IMR-90 (cell line): ENCODE data around the gene CDNF. TPM values are rescaled to one million over a fixed set of nuclear protein-coding genes. Genes with fewer than 3 reads are reported as not detected.
A peak's percentile ranks its signal among the peaks of the same experiment; 100 is the strongest.

Source experiments
- ATAC-seq: fragments of 200-7000 bp; cut with Tn5 transposase; 2 replicates; pipeline ENCODE4 v1.9.1; 2020; ENCODE audit warnings: low read depth, mild to moderate bottlenecking, moderate library complexity
- BruUV-seq: library from RNA; stranded (reverse); fragments of 400-500 nt; replicated peaks from 2 replicates; lab custom pipeline; 2021; lab: Mats Ljungman, UMichigan
- CTCF ChIA-PET: fragments of 300-600 bp; formaldehyde crosslinking; extraction: SDS; loops from one replicate; lab custom pipeline; 2021; ENCODE audit warnings: antibody characterized with exemption; lab: Yijun Ruan, JAX
- POLR2A ChIA-PET: fragments of 300-600 bp; sonication (Branson Sonifier 250); formaldehyde crosslinking; loops from one replicate; lab custom pipeline; 2022; ENCODE audit warnings: antibody characterized with exemption; ENCODE audit not compliant: unreplicated experiment; lab: Charles Lee
- DNase-seq: peaks from one replicate; pipeline ENCODE4 v3.0.0; 2013
- H2AFZ ChIP-seq: replicated peaks from 2 replicates; pipeline ENCODE3; 2013; ENCODE audit warnings: low read length, mild to moderate bottlenecking; ENCODE audit not compliant: poor library complexity
- H2AK5ac ChIP-seq: 2 replicates; pipeline ENCODE4 v1.6.1; 2013; ENCODE audit warnings: low read depth, low read length, inconsistent platforms
- H2AK9ac ChIP-seq: replicated peaks from 2 replicates; pipeline ENCODE3; 2013; ENCODE audit warnings: mild to moderate bottlenecking, low read depth, low read length, moderate library complexity; ENCODE audit not compliant: poor library complexity
- H2BK120ac ChIP-seq: 2 replicates; pipeline ENCODE4 v1.6.1; 2013; ENCODE audit warnings: low read depth, low read length, inconsistent platforms
- H2BK15ac ChIP-seq: 3 replicates; pipeline ENCODE4 v1.6.1; 2013; ENCODE audit warnings: low read depth, low read length, inconsistent platforms
- H2BK20ac ChIP-seq: 2 replicates; pipeline ENCODE4 v1.6.1; 2013; ENCODE audit warnings: low read depth, mild to moderate bottlenecking, inconsistent platforms, low read length, moderate library complexity
- H2BK5ac ChIP-seq: 2 replicates; pipeline ENCODE4 v1.6.1; 2013; ENCODE audit warnings: mild to moderate bottlenecking, low read depth, low read length, inconsistent platforms; ENCODE audit not compliant: poor library complexity, severe bottlenecking
- H3K14ac ChIP-seq: replicated peaks from 2 replicates; pipeline ENCODE4 v1.6.1; 2013; ENCODE audit warnings: low read depth, low read length, inconsistent platforms
- H3K18ac ChIP-seq: 2 replicates; pipeline ENCODE4 v1.6.1; 2013; ENCODE audit warnings: low read depth, low read length, control low read depth
- H3K23ac ChIP-seq: 2 replicates; pipeline ENCODE4 v1.6.1; 2013; ENCODE audit warnings: low read depth, low read length, inconsistent platforms
- H3K27ac ChIP-seq: 2 replicates; pipeline ENCODE4 v1.5.1; 2013; ENCODE audit warnings: mild to moderate bottlenecking, control low read depth, low read length; ENCODE audit not compliant: insufficient read depth
- H3K27me3 ChIP-seq: 2 replicates; pipeline ENCODE4 v1.6.1; 2013; ENCODE audit warnings: low read length; ENCODE audit not compliant: control insufficient read depth, insufficient read depth
- H3K36me3 ChIP-seq: 2 replicates; pipeline ENCODE4 v1.6.1; 2013; ENCODE audit warnings: low read length, mixed read lengths; ENCODE audit not compliant: control insufficient read depth, insufficient read depth
- H3K4ac ChIP-seq: 2 replicates; pipeline ENCODE4 v1.6.1; 2013; ENCODE audit warnings: low read depth, low read length, inconsistent platforms
- H3K4me1 ChIP-seq: 2 replicates; pipeline ENCODE4 v1.6.1; 2013; ENCODE audit warnings: low read length, mixed read lengths; ENCODE audit not compliant: control insufficient read depth, insufficient read depth
- H3K4me2 ChIP-seq: 2 replicates; pipeline ENCODE4 v1.6.1; 2013; ENCODE audit warnings: low read depth, mild to moderate bottlenecking, control low read depth, low read length, moderate library complexity
- H3K4me3 ChIP-seq: 2 replicates; pipeline ENCODE4 v1.5.1; 2013; ENCODE audit warnings: low read depth, mild to moderate bottlenecking, control low read depth, low read length, moderate library complexity; ENCODE audit not compliant: insufficient read depth
- H3K56ac ChIP-seq: 2 replicates; pipeline ENCODE4 v1.6.1; 2013; ENCODE audit warnings: low read length, inconsistent platforms; ENCODE audit not compliant: insufficient read depth; ENCODE audit errors: extremely low read depth
- H3K79me1 ChIP-seq, 2 experiments: 2 replicates each; pipeline ENCODE4 v1.6.1; 2013; ENCODE audit warnings: low read length in 2 of 2, inconsistent platforms in 1 of 2, low read depth in 1 of 2
- H3K9ac ChIP-seq: 2 replicates; pipeline ENCODE4 v1.6.1; 2013; ENCODE audit warnings: low read depth, low read length, control low read depth
- H3K9me1 ChIP-seq: 2 replicates; pipeline ENCODE4 v1.6.1; 2013; ENCODE audit warnings: low read length, inconsistent platforms; ENCODE audit not compliant: insufficient read depth
- H3K9me3 ChIP-seq: 2 replicates; pipeline ENCODE4 v1.6.1; 2013; ENCODE audit warnings: low read length; ENCODE audit not compliant: control insufficient read depth, insufficient read depth
- H4K20me1 ChIP-seq: 2 replicates; pipeline ENCODE4 v1.6.1; 2013; ENCODE audit warnings: low read length, inconsistent platforms; ENCODE audit not compliant: insufficient read depth
- H4K5ac ChIP-seq: 2 replicates; pipeline ENCODE4 v1.6.1; 2013; ENCODE audit warnings: mild to moderate bottlenecking, low read depth, low read length, control low read depth
- H4K8ac ChIP-seq, 2 experiments: 2 replicates each; pipeline ENCODE4 v1.6.1; 2013; ENCODE audit warnings: low read depth in 2 of 2, low read length in 2 of 2, control low read depth in 1 of 2, inconsistent platforms in 1 of 2
- H4K91ac ChIP-seq: 2 replicates; pipeline ENCODE4 v1.6.1; 2013; ENCODE audit warnings: low read depth, low read length, inconsistent platforms; ENCODE audit not compliant: insufficient read depth
- BHLHE40 ChIP-seq: fragments of 150-350 bp; IDR thresholded peaks from 2 replicates; pipeline ENCODE4 v1.6.1; 2016; ENCODE audit warnings: mild to moderate bottlenecking, low read depth, low read length
- FOS ChIP-seq: fragments of 150-350 bp; IDR thresholded peaks from 2 replicates; pipeline ENCODE4 v1.6.1; 2016; ENCODE audit warnings: low read depth, low read length
- MXI1 ChIP-seq: IDR thresholded peaks from 2 replicates; pipeline ENCODE4 v1.6.1; 2012; ENCODE audit warnings: low read depth, mild to moderate bottlenecking, low read length, moderate library complexity, borderline replicate concordance
- NFE2L2 ChIP-seq: fragments of 150-350 bp; IDR thresholded peaks from 2 replicates; pipeline ENCODE4 v1.6.1; 2016; ENCODE audit warnings: low read depth, mild to moderate bottlenecking, low read length
- POLR2A ChIP-seq: IDR thresholded peaks from 2 replicates; pipeline ENCODE4 v1.6.1; 2012; ENCODE audit warnings: mild to moderate bottlenecking, low read depth, low read length
- RAD21 ChIP-seq: IDR thresholded peaks from 2 replicates; pipeline ENCODE4 v1.6.1; 2012; ENCODE audit warnings: low read length, improper control_type of control experiment
- RCOR1 ChIP-seq: IDR thresholded peaks from 2 replicates; pipeline ENCODE4 v1.6.1; 2012; ENCODE audit warnings: mild to moderate bottlenecking, low read length, improper control_type of control experiment; ENCODE audit not compliant: insufficient replicate concordance
- RFX5 ChIP-seq: IDR thresholded peaks from 2 replicates; pipeline ENCODE4 v1.8.0; 2012; ENCODE audit warnings: low read depth, mild to moderate bottlenecking, low read length, moderate library complexity
- SMC3 ChIP-seq: fragments of 150-350 bp; IDR thresholded peaks from 2 replicates; pipeline ENCODE4 v1.6.1; 2016; ENCODE audit warnings: low read depth, mild to moderate bottlenecking, antibody characterized with exemption, low read length, moderate library complexity
- WGBS, 2 experiments: methylation state at CpG; one replicate each; pipeline versions ENCODE4 v1.1.5 to v1.1.7; 2013; ENCODE audit warnings: missing lambda C conversion rate in 2 of 2; ENCODE audit not compliant: insufficient read length in 1 of 2; ENCODE audit errors: extremely low coverage in 2 of 2; 5-methylcytosine and 5-hydroxymethylcytosine counted together
- dilution Hi-C: fragments of 300-500 bp; cut with HindIII; formaldehyde crosslinking; loops from one replicate; pipeline ENCODE4 v1.14.3; 2018; ENCODE audit warnings: low sequenced_read_pairs; ENCODE audit not compliant: unreplicated experiment
- in situ Hi-C: fragments of 300-500 bp; cut with MboI; formaldehyde crosslinking; loops from 3 replicates; pipeline ENCODE4 v1.14.3; 2019; ENCODE audit warnings: low sequenced_read_pairs, inconsistent platforms, mixed read lengths
- intact Hi-C: fragments of 100-400 bp; cut with micrococcal nuclease; formaldehyde crosslinking; loops from 2 replicates; pipeline ENCODE4 v1.10.0; 2022
- polyA plus RNA-seq, 3 experiments: library from polyadenylated mRNA; depleted of rRNA; stranded (reverse); fragments of >200 nt; gene quantifications; 2 replicates each; pipeline ENCODE4 v1.2.3, GENCODE V29; 2012; ENCODE audit warnings: low replicate concordance in 1 of 3
- total RNA-seq: library from RNA; depleted of rRNA; stranded (reverse); fragments of >200 nt; gene quantifications from 2 replicates; pipeline ENCODE4 v1.2.3, GENCODE V29; 2012
- TF ChIP-seq, protein P1 (sequence below): conservative IDR thresholded peaks from 2 replicates; pipeline ENCODE4 v1.5.1; 2012; ENCODE audit warnings: mild to moderate bottlenecking, low read depth, low read length, improper control_type of control experiment
- TF ChIP-seq, protein P2 (sequence below): fragments of 150-350 bp; IDR thresholded peaks from 2 replicates; pipeline ENCODE4 v1.6.1; 2016; ENCODE audit warnings: low read depth, mild to moderate bottlenecking, low read length, moderate library complexity, borderline replicate concordance

Gene CDNF
- total and polyA plus RNA-seq, 2 of the 4 experiments (the other 2 are of a cell fraction): 0.72 to 1.3 TPM

DNA sequence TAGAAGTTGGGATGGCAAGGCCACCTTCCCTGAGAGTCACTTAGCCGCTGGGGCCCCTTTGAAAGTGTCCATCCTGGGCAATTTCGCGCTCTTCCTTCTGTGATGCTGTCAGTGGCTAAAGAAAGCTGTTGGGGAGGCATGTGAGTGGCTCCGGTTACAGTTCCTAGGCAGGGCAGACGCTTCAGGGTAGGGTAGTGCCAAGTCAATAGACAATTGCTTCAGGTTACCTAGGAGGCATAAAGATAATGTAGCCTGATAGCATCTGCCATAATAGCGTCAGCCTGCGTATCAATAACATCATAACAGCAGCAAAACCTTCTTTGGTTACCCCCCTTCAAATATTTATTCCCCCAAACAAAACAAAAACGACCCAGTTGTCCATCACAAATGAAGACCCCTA, 63.0 kb downstream of the CDNF start, which contains the start of gene FAM107B:
Gene FAM107B, minus strand, starts transcription at position 101 of the 400 bp plus-strand sequence. CDS start 234 bp downstream, outside the sequence.
- H4K20me1 ChIP-seq: no peaks in the 10 kb centered on the region; the same call in 1 of the 2 replicates
- 0 out of 3 replicates have a peak within 1 kb of the TSS, but pooled peaks have one; percentile 11 for H2BK15ac ChIP-seq
- H3K9me3 ChIP-seq: no peaks in the 10 kb centered on the region
- ATAC-seq: no peak
- POLR2A ChIA-PET: no interaction called here
- no peak within 1 kb of the TSS for H3K14ac ChIP-seq
- no peaks in the 10 kb centered on the region for H3K79me1 ChIP-seq
- H4K91ac ChIP-seq: peak within 1 kb of the TSS; percentile 10; the same call in 1 of the 2 replicates
- H3K4me3 ChIP-seq: no peak within 1 kb of the TSS
- dilution Hi-C loops (no loop called here), intact Hi-C loops (no loop called here), in situ Hi-C loops (no loop called here)
- CTCF ChIA-PET: no interaction called here
- no peak within 1 kb of the TSS; the same call in 1 of the 2 replicates for H2BK20ac ChIP-seq
- H2AK5ac ChIP-seq: no peak within 1 kb of the TSS
- no peaks in the 10 kb centered on the region for H3K27me3 ChIP-seq
- TF ChIP-seq RAD21: no peak
- no peak for TF ChIP-seq BHLHE40
- TF ChIP-seq SMC3: no peak
- no peak for TF ChIP-seq NFE2L2
- TF ChIP-seq POLR2A: no peak
- TF ChIP-seq MXI1: no peak
- TF ChIP-seq, protein P1, sequence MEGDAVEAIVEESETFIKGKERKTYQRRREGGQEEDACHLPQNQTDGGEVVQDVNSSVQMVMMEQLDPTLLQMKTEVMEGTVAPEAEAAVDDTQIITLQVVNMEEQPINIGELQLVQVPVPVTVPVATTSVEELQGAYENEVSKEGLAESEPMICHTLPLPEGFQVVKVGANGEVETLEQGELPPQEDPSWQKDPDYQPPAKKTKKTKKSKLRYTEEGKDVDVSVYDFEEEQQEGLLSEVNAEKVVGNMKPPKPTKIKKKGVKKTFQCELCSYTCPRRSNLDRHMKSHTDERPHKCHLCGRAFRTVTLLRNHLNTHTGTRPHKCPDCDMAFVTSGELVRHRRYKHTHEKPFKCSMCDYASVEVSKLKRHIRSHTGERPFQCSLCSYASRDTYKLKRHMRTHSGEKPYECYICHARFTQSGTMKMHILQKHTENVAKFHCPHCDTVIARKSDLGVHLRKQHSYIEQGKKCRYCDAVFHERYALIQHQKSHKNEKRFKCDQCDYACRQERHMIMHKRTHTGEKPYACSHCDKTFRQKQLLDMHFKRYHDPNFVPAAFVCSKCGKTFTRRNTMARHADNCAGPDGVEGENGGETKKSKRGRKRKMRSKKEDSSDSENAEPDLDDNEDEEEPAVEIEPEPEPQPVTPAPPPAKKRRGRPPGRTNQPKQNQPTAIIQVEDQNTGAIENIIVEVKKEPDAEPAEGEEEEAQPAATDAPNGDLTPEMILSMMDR: no peak
- no peak for TF ChIP-seq RFX5
- TF ChIP-seq, protein P2, sequence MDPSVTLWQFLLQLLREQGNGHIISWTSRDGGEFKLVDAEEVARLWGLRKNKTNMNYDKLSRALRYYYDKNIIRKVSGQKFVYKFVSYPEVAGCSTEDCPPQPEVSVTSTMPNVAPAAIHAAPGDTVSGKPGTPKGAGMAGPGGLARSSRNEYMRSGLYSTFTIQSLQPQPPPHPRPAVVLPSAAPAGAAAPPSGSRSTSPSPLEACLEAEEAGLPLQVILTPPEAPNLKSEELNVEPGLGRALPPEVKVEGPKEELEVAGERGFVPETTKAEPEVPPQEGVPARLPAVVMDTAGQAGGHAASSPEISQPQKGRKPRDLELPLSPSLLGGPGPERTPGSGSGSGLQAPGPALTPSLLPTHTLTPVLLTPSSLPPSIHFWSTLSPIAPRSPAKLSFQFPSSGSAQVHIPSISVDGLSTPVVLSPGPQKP: no peak
- TF ChIP-seq RCOR1: no peak
- no peak for TF ChIP-seq FOS
- no peak within 1 kb of the TSS for H4K5ac ChIP-seq
- H3K4me2 ChIP-seq: no peak within 1 kb of the TSS
- peaks cover 9% of the 10 kb centered on the region for H3K4me1 ChIP-seq
- no peak for DNase-seq
- H3K56ac ChIP-seq: no peak within 1 kb of the TSS
- H3K27ac ChIP-seq: no peak within 1 kb of the TSS
- no peak within 1 kb of the TSS for H2AFZ ChIP-seq
- H3K23ac ChIP-seq: no peak within 1 kb of the TSS
- WGBS, 2 experiments: no CpG with 5 or more reads among the region's 8 CpGs
- no peak within 1 kb of the TSS for H2BK5ac ChIP-seq
- H2BK120ac ChIP-seq: no peak within 1 kb of the TSS
- H3K18ac ChIP-seq: no peak within 1 kb of the TSS
- no peak within 1 kb of the TSS for H3K9ac ChIP-seq
- BruUV-seq: no TSS peak
- no peak within 1 kb of the TSS for H2AK9ac ChIP-seq
- H3K36me3 ChIP-seq: no peaks in the 10 kb centered on the region
- no peak within 1 kb of the TSS for H4K8ac ChIP-seq
- peaks cover 6% of the 10 kb centered on the region for H3K9me1 ChIP-seq
- H3K4ac ChIP-seq: no peak within 1 kb of the TSS
